ENCODE data around the gene IGF1. TPM values are rescaled to one million over a fixed set of nuclear protein-coding genes. Genes with fewer than 3 reads are reported as not detected.
A peak's percentile ranks its signal among the peaks of the same experiment; 100 is the strongest.

IGF1 gene
- polyA plus RNA-seq, 3 donors from 2014 or later = not detected

- Mint-ChIP-seq H3K4me1 (peaks cover 14 to 20% of the 10 kb centered on the region in 2 donors), H3K27ac (no peak overlapping the region), H3K4me3 (peak overlapping the region in 1 of 5 donors; percentile 54), H3K36me3 (no peaks in the 10 kb centered on the region), H3K9me3 (no peaks in the 10 kb centered on the region), H3K27me3 (ENCODE audit: low read depth in 3 of 3) (peaks cover 0 to 4% (median 2%) of the 10 kb centered on the region in 3 donors)
- no peak for DNase-seq
Measured at GRCh38 chr12:102483466-102483865, 3.1 kb upstream of the IGF1 start.

- Mint-ChIP-seq H3K9me3 (no peaks in the 10 kb centered on the region), H3K4me3 (no peak overlapping the region), H3K27ac (no peak overlapping the region), H3K36me3 (no peaks in the 10 kb centered on the region), H3K27me3 (ENCODE audit: low read depth in 3 of 3) (peaks cover 2 to 6% (median 4%) of the 10 kb centered on the region in 3 donors), H3K4me1 (peaks cover 14 to 23% of the 10 kb centered on the region in 2 donors)
- no peak for DNase-seq
Measured at GRCh38 chr12:102481705-102482425, 1.5 kb upstream of the IGF1 start.

- H3K9me3 Mint-ChIP-seq = no peaks in the 10 kb centered on the region
- no peaks in the 10 kb centered on the region for H3K36me3 Mint-ChIP-seq
- H3K4me1 Mint-ChIP-seq = peaks cover 14 to 23% of the 10 kb centered on the region in 2 donors
- no peak overlapping the region for H3K27ac Mint-ChIP-seq
- H3K27me3 Mint-ChIP-seq (ENCODE audit: low read depth in 3 of 3) = peaks cover 6 to 9% (median 6%) of the 10 kb centered on the region in 3 donors
- DNase-seq = no peak
- no peak overlapping the region for H3K4me3 Mint-ChIP-seq
Measured at GRCh38 chr12:102479939-102480338, 424 bp downstream of the IGF1 start.

GRCh38 chr12:102479099-102479885 is 1.1 kb downstream of the IGF1 start:
- no peak for DNase-seq
- Mint-ChIP-seq H3K27me3 (ENCODE audit: low read depth in 3 of 3) (peaks cover 2 to 10% (median 7%) of the 10 kb centered on the region in 3 donors), H3K4me3 (no peak overlapping the region), H3K9me3 (peaks cover 0 to 1% (median 0%) of the 10 kb centered on the region in 6 donors), H3K27ac (no peak overlapping the region), H3K36me3 (no peaks in the 10 kb centered on the region), H3K4me1 (peaks cover 9 to 17% of the 10 kb centered on the region in 2 donors)

- Mint-ChIP-seq H3K4me1 (peaks cover 2 to 10% of the 10 kb centered on the region in 2 donors), H3K27me3 (ENCODE audit: low read depth in 3 of 3) (peaks cover 2 to 11% (median 7%) of the 10 kb centered on the region in 3 donors), H3K27ac (no peak overlapping the region), H3K36me3 (no peaks in the 10 kb centered on the region), H3K4me3 (no peak overlapping the region), H3K9me3 (peaks cover 0 to 4% (median 0%) of the 10 kb centered on the region in 6 donors)
- peak; percentile 50 to 66 (median 62) for DNase-seq
Measured at GRCh38 chr12:102478405-102479098, 1.8 kb downstream of the IGF1 start.

GRCh38 chr12:102475355-102475754 is 5.0 kb downstream of the IGF1 start:
- Mint-ChIP-seq H3K36me3 (no peaks in the 10 kb centered on the region), H3K27ac (no peak overlapping the region), H3K4me3 (no peak overlapping the region), H3K9me3 (peaks cover 0 to 4% (median 0%) of the 10 kb centered on the region in 6 donors), H3K4me1 (peaks cover 0 to 3% of the 10 kb centered on the region in 2 donors), H3K27me3 (ENCODE audit: low read depth in 3 of 3) (peaks cover 2 to 11% (median 5%) of the 10 kb centered on the region in 3 donors)
- no peak for DNase-seq

GRCh38 chr12:102474438-102475064 is 5.8 kb downstream of the IGF1 start:
- no peak overlapping the region for H3K4me3 Mint-ChIP-seq
- H3K4me1 Mint-ChIP-seq = peaks cover 0 to 3% of the 10 kb centered on the region in 2 donors
- peaks cover 0 to 4% (median 0%) of the 10 kb centered on the region in 6 donors for H3K9me3 Mint-ChIP-seq
- H3K27me3 Mint-ChIP-seq (ENCODE audit: low read depth in 3 of 3) = peaks cover 2 to 11% (median 5%) of the 10 kb centered on the region in 3 donors
- H3K27ac Mint-ChIP-seq = no peak overlapping the region
- DNase-seq = no peak
- no peaks in the 10 kb centered on the region for H3K36me3 Mint-ChIP-seq

- no peak for DNase-seq
- no peaks in the 10 kb centered on the region for H3K4me1 Mint-ChIP-seq
- H3K27me3 Mint-ChIP-seq (ENCODE audit: low read depth in 3 of 3) = peaks cover 2 to 9% (median 5%) of the 10 kb centered on the region in 3 donors
- peaks cover 0 to 4% (median 0%) of the 10 kb centered on the region in 6 donors for H3K9me3 Mint-ChIP-seq
- no peaks in the 10 kb centered on the region for H3K36me3 Mint-ChIP-seq
- H3K27ac Mint-ChIP-seq = no peak overlapping the region
- H3K4me3 Mint-ChIP-seq = no peak overlapping the region
Measured at GRCh38 chr12:102472496-102472895, 7.9 kb downstream of the IGF1 start.

GRCh38 chr12:102471556-102471955 is 8.8 kb downstream of the IGF1 start:
- no peak overlapping the region for H3K4me3 Mint-ChIP-seq
- H3K27me3 Mint-ChIP-seq (ENCODE audit: low read depth in 3 of 3) = peaks cover 2 to 5% (median 2%) of the 10 kb centered on the region in 3 donors
- H3K27ac Mint-ChIP-seq = no peak overlapping the region
- H3K9me3 Mint-ChIP-seq = peaks cover 0 to 4% (median 0%) of the 10 kb centered on the region in 6 donors
- no peaks in the 10 kb centered on the region for H3K4me1 Mint-ChIP-seq
- DNase-seq = no peak
- H3K36me3 Mint-ChIP-seq = no peaks in the 10 kb centered on the region

- Mint-ChIP-seq H3K36me3 (no peaks in the 10 kb centered on the region), H3K27me3 (ENCODE audit: low read depth in 3 of 3) (peaks cover 2% of the 10 kb centered on the region in 3 donors)
Measured at GRCh38 chr12:102470945-102471344, 9.4 kb downstream of the IGF1 start.

GRCh38 chr12:102468261-102468915 is 12.0 kb downstream of the IGF1 start:
- H3K36me3 Mint-ChIP-seq = no peaks in the 10 kb centered on the region
- no peaks in the 10 kb centered on the region for H3K4me1 Mint-ChIP-seq
- no peak overlapping the region for H3K4me3 Mint-ChIP-seq
- H3K9me3 Mint-ChIP-seq = peaks cover 0 to 2% (median 0%) of the 10 kb centered on the region in 6 donors
- no peak for DNase-seq
- no peak overlapping the region for H3K27ac Mint-ChIP-seq
- peaks cover 0 to 6% (median 0%) of the 10 kb centered on the region in 3 donors for H3K27me3 Mint-ChIP-seq (ENCODE audit: low read depth in 3 of 3)

More at GRCh38 chr12:102470945-102471344, 9.4 kb downstream of the IGF1 start:
- Mint-ChIP-seq H3K9me3 (peaks cover 0 to 4% (median 0%) of the 10 kb centered on the region in 6 donors), H3K4me3 (no peak overlapping the region), H3K4me1 (no peaks in the 10 kb centered on the region), H3K27ac (no peak overlapping the region)
- no peak for DNase-seq

- no peak overlapping the region for H3K27ac Mint-ChIP-seq
- no peak overlapping the region for H3K4me3 Mint-ChIP-seq
- peaks cover 0 to 6% (median 3%) of the 10 kb centered on the region in 3 donors for H3K27me3 Mint-ChIP-seq (ENCODE audit: low read depth in 3 of 3)
- no peaks in the 10 kb centered on the region for H3K36me3 Mint-ChIP-seq
- peaks cover 0 to 2% (median 0%) of the 10 kb centered on the region in 6 donors for H3K9me3 Mint-ChIP-seq
- DNase-seq = no peak
- H3K4me1 Mint-ChIP-seq = no peaks in the 10 kb centered on the region
Measured at GRCh38 chr12:102465762-102466560, 14.4 kb downstream of the IGF1 start.
